ENCODE data around the gene DEFB129.
"Not testable (repeated sequence)": the region's sequence is repeated elsewhere in the genome, so short reads cannot be mapped to it uniquely, and the experiment has no call there.

- TF ChIP-seq REST (IDR thresholded peaks at IDR 0.05); CTCF (IDR thresholded peaks at IDR 0.05; ENCODE audit: low read depth, low read length, missing input control); ATF3 (IDR thresholded peaks at IDR 0.05); SP1 (IDR thresholded peaks at IDR 0.05); YY1 (IDR thresholded peaks at IDR 0.05); MAX (IDR thresholded peaks at IDR 0.05); JUND (IDR thresholded peaks at IDR 0.05): not testable (repeated sequence)
These were observed 23.4 kb upstream of the DEFB129 start for GRCh38 chr20:203630-204029.

Data from liver (tissue), 3 donors.